GM18861 (cell line): ENCODE results near the gene AUTS2.

Experiments used
- ATAC-seq: cut with Tn5 transposase; IDR thresholded peaks from one replicate; pipeline ENCODE4 v1.9.1; 2021; ENCODE audit not compliant: unreplicated experiment

Gene AUTS2

GRCh38 chr7:70432567-70433001, 834.3 kb downstream of the AUTS2 start:
- no peak for ATAC-seq

- ATAC-seq = no peak
These were observed 836.1 kb downstream of the AUTS2 start for GRCh38 chr7:70434376-70434775.

- no peak for ATAC-seq
These were observed 836.5 kb downstream of the AUTS2 start for GRCh38 chr7:70434821-70435220.

GRCh38 chr7:70435634-70436033, 837.4 kb downstream of the AUTS2 start:
- ATAC-seq = no peak

- ATAC-seq = no peak
These were observed 838.6 kb downstream of the AUTS2 start for GRCh38 chr7:70436790-70437350.

- no peak for ATAC-seq
These were observed 841.4 kb downstream of the AUTS2 start for GRCh38 chr7:70439651-70440050.

- no peak for ATAC-seq
These were observed 848.3 kb downstream of the AUTS2 start for GRCh38 chr7:70446448-70447143.

- no peak for ATAC-seq
These were observed 850.1 kb downstream of the AUTS2 start for GRCh38 chr7:70448312-70448906.

GRCh38 chr7:70450731-70451130, 852.5 kb downstream of the AUTS2 start:
- no peak for ATAC-seq

GRCh38 chr7:70455925-70456324, 857.6 kb downstream of the AUTS2 start:
- ATAC-seq = peak; percentile 10

GRCh38 chr7:70456719-70457118, 858.4 kb downstream of the AUTS2 start:
- peak; percentile 69 for ATAC-seq

- ATAC-seq = no peak
These were observed 859.2 kb downstream of the AUTS2 start for GRCh38 chr7:70457482-70457881.

GRCh38 chr7:70457883-70458680, 859.8 kb downstream of the AUTS2 start:
- ATAC-seq = no peak

- ATAC-seq = no peak
These were observed 860.5 kb downstream of the AUTS2 start for GRCh38 chr7:70458745-70459144.

- ATAC-seq = no peak
These were observed 861.3 kb downstream of the AUTS2 start for GRCh38 chr7:70459546-70459945.

- ATAC-seq = no peak
These were observed 861.8 kb downstream of the AUTS2 start for GRCh38 chr7:70460071-70460470.

GRCh38 chr7:70460562-70460961, 862.3 kb downstream of the AUTS2 start:
- no peak for ATAC-seq

- no peak for ATAC-seq
These were observed 865.2 kb downstream of the AUTS2 start for GRCh38 chr7:70463352-70463938.

- ATAC-seq = no peak
These were observed 868.6 kb downstream of the AUTS2 start for GRCh38 chr7:70466725-70467364.

- no peak for ATAC-seq
These were observed 872.5 kb downstream of the AUTS2 start for GRCh38 chr7:70470746-70471145.
